GM21576 (cell line): ENCODE data around the gene KRTAP5-3.
"Not testable (repeated sequence)": the region's sequence is repeated elsewhere in the genome, so short reads cannot be mapped to it uniquely, and the experiment has no call there.

Source experiments
- ATAC-seq: cut with Tn5 transposase; IDR thresholded peaks from one replicate; pipeline ENCODE4 v1.9.1; 2021; ENCODE audit warnings: mild to moderate bottlenecking, moderate library complexity; ENCODE audit not compliant: unreplicated experiment

Gene KRTAP5-3

DNA sequence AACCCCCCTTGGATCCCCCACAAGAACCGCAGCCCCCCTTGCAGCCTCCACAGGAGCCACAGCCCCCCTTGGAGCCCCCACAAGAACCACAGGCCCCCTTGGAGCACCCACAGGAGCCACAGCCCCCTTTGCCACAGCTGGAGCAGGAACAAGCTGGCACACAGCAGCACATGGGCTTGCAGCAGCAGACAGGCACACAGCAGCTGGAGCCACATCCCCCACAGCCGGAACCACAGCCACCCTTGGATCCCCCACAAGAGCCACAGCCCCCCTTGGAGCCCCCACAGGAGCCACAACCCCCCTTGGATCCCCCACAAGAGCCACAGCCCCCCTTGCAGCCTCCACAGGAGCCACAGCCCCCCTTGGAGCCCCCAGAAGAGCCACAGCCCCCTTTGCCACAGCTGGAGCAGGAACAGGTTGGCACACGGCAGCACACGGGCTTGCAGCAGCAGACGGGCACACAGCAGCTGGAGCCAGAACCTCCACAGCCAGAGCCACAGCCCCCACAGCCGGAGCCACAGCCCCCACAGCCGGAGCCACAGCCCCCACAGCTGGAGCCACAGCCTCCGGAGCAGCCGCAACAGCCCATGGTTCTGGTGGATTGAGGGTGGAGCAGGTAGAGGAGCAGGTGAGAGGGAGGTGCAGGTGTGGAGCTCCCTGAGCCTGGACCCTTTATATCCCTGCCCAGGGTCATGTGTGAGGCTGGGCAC, 23.4 kb downstream of the KRTAP5-3 start, which contains the start of gene KRTAP5-1:
Gene KRTAP5-1, minus strand, starts transcription at position 623 of the 710 bp plus-strand sequence. Its CDS starts 34 bp downstream, at position 589.
- ATAC-seq: not testable (repeated sequence)

DNA sequence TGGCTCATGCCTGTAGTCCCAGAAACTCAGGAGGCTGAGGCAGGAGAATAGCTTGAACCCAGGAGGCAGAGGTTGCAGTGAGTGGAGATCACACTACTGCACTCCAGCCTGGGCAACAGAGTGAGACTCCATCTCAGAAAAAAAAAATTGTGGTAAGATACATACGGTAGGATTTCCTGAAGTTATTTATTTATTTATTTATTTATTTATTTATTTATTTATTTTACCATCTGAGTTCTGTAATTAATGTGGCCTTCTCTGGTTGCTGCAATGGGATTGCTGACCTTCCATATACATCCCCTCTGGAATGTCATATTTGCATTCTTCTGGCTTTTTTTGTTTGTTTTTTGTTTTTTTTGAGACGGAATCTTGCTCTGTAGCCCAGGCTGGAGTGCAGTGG, 25.4 kb downstream of the KRTAP5-3 start:
- not testable (repeated sequence) for ATAC-seq

GRCh38 chr11:1581976-1582375, 26.3 kb downstream of the KRTAP5-3 start:
- no peak for ATAC-seq

DNA sequence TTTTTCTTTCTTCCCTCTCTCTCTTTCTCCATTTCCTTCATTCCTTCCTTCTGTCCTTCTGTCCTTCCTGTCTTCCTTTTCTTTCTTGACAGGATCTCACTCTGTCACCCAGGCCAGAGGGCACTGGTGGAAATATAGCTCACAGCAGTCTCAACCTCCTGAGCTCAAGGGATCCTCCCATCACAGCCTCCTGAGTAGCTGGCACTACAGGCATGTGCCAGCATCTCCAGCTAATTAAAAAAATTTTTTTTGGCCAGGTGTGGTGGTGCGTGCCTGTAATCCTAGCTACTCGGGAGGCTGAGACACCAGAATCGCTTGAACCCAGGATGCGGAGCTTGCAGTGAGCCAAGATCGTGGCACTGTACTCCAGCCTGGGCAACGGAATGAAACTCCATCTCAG, 31.4 kb downstream of the KRTAP5-3 start:
- no peak for ATAC-seq

- not testable (repeated sequence) for ATAC-seq
Observed at GRCh38 chr11:1575756-1576155, 32.5 kb downstream of the KRTAP5-3 start.

- ATAC-seq: no peak
Observed at GRCh38 chr11:1574933-1575242, 33.4 kb downstream of the KRTAP5-3 start.

DNA sequence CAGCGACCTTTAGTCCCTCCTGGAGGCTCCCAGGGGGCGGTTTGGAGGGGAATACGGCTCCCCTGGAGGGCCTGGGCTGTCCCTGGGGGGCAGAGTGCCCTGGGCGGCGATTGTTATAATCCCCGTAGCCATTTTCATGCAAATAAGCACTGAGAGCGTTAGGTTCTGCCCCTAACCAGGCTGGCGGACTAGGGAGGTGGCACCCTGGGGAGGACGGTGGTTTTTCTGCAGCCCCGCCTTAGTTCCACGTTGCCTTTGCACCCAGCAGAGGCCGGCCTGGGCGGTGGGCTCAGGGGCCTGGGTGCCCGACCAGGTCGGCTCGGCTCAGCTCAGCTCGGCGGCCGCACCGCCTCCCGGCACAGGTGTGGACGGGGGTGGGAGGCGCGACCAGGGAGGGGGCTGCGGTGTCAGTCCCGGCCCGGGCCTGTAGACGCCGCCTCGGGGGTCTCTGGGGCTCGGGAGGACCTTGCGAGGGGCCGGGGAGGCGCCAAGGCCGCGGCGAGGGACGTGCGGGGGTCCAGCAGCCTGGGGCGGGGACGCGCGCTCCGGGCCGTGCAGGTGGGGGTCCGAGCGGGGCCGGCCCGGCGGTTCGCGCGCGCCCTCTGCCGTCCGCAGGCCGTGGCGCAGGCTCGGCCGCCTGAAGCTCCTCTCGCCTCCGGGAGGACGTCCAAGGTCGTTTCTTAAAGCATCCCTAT, 33.9 kb downstream of the KRTAP5-3 start:
- ATAC-seq: peak; percentile 46

DNA sequence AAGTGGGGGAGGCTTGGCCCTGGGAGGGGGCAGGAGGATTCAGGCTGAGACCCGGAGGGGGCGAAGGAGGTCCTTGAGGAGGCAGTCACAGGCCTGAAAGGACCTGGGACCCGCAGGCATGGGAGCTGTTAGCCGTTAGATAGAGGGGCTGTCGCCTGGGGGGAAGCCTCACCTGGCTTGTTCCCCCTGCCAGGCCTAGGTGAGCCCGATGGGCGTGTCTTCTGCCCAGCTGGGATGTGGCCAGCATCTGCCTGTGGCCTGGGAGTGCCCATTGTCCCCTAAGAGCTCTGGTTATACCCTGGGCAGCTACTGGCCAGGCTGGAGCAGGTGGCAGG, 34.4 kb downstream of the KRTAP5-3 start:
- ATAC-seq: no peak

DNA sequence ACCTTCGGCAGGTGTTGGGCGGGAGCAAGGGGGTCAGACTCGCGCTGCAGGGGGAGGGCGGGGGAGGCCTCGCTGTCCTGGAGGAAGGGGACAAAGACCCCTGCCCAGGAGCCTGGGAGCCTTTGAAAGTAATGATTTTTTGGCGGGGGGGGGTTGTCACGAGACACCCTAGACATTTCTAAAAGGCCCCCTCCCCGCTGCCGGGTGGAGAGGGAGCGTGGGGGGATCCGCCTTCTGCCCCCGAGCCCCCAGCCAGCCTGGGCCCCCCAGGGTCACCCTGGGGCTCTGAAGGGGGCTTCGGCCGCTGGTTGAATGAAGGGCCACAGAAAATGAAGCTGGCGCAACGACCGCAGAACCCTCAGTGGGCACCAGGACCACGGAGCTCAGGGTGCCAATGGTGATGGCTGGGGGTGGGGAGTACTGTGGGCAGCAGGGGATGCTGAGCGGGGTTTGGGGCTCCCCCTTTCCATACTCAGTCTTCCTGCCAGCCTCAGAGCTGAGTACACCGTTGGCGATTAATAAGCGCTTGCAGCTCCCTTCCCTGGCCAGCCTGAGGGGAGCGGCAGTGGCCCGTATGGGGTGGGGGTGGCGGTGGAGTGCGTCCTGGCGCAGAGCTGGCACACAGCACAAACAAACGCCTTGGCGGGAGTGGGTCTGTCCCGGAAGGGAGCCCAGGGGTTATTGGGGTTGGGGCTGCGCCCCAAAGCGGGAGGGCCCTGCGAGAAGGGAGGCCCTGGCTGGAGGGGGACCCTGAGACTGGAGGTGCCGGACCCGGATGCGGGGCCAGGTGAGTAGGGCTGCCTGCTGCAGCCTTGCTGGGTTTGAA, 35.0 kb downstream of the KRTAP5-3 start:
- ATAC-seq: no peak

DNA sequence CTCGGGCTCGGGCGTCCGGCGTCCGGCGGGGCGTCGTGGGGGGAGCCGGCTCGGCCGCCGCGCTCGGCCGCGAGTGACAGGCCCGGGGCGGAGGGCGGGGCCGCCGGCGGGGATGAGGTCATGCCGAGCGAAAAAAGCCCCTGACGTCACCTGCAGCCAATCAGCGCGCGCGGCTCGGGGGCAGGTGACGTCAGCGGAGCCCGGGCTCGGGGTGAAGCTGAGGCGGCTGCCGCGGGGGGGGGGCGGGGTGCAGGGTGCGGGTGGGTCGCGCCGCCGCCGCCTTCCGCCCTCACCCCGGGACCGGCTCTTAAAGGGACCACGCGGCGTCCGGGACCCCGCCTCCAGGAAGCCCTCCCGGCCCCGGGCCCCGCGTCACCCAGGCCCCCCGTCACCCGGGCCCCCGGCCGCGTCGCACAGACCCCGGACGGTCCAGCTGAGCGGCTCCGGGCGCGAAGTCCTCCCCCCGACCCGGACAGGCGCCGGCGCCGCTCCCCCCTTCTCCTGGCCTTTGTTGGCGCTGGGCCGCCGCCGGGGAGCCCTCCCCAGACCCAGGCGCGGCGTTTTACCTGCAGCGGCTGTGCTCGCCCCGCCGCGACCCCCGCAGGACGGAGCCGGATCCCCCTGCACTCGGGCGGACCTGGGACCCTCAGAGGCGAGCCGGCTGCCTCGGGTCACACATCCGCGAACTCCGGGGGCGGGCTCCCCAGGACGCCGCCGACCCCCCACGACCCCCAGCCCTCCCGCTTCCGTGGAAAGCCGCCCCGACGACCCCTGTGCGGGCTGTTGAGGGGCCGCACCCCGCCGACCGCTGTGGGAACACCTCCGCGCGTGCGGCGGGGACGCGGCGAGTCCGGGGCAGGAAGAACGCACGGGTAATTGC, 35.8 kb downstream of the KRTAP5-3 start, which contains the start of gene DUSP8:
Gene DUSP8, minus strand, starts transcription at position 75 of the 880 bp plus-strand sequence. CDS start 6,445 bp downstream, outside the sequence.
- ATAC-seq: peak; percentile 57

- no peak for ATAC-seq
Observed at GRCh38 chr11:1571760-1572196, 36.5 kb downstream of the KRTAP5-3 start.

GRCh38 chr11:1570896-1571759, 37.1 kb downstream of the KRTAP5-3 start:
- ATAC-seq: no peak

DNA sequence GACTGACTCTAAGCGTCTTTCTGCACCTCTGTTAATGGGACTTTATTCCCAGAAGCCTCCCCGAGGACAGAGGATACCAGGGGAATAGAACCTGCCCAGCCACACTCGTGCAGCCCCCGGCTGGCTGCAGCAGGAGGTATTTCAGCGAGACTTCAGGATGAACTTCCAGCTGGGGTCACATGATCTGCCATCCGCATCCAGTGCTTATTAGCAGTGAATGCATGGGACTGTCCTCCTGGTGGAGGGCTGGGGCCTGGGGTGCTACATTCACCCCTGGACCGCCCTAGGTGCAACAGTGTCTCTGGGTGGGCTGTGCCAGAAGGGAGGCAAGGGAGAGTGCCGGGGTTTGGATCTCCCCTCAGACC, 37.8 kb downstream of the KRTAP5-3 start:
- ATAC-seq: no peak

GRCh38 chr11:1570001-1570453, 38.2 kb downstream of the KRTAP5-3 start:
- ATAC-seq: no peak

- ATAC-seq: no peak
Observed at GRCh38 chr11:1569251-1569780, 38.9 kb downstream of the KRTAP5-3 start.

- no peak for ATAC-seq
Observed at GRCh38 chr11:1568441-1568911, 39.8 kb downstream of the KRTAP5-3 start.

DNA sequence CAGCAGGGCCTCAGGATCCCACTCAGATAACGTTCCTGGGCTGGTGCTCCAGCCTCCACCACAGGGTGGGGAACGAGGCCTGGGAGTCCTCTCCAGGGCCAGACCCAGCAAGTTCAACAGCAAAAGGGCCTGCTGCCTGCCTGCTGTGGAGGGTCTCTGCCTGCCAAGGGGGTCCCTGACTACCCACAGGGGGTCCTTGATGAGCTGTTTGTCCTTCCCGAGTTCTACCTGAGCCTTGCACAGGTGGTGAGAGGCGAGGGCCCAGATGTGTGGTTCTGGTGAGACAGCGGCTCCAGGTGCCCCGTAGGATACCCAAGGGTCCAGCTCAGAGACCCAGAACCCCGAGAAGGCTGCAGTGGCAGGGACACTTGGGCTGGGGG, 40.6 kb downstream of the KRTAP5-3 start:
- ATAC-seq: no peak

DNA sequence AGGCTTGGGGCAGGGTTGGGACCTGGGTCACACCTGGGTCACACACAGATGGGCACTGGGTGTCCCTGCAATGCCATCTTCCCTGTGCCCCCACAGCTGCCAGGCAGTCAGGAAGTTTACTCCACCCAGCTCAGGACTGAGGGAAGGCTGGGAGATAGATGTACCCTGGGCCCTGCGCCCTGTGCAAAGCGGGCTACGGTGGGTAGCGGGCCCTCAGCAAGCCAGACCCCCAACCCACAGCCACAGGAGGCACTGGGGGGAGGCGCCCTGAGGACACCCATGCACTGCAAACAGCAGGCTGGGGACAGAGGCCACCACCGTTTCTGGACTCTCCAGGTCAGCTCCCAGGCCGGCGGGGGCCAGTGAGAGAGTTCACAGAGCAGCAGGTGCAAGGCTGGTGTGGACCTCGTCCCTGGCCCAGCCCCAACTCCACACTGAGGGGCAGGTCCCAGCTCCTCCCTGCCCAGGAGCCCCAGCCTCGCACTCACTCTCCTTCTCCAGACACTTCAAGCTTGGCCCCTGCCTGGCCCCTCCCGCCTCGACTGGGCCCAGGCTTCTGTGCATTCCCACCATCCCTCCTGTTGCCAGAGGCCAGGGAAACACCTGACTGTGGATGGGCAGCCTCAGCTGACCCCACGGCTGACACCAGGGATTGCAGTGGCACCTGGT, 41.1 kb downstream of the KRTAP5-3 start:
- no peak for ATAC-seq
